Loucy (cell line): ENCODE data around the gene RHBDF2.

Source experiments
- H2AFZ ChIP-seq: fragments of 200-600 bp; sonication (generic); 2 replicates; pipeline ENCODE4 v1.6.0; 2016; ENCODE audit warnings: antibody characterized with exemption, mild to moderate bottlenecking, low read length, moderate library complexity
- H3F3A ChIP-seq: fragments of 200-600 bp; 2 replicates; pipeline ENCODE4 v1.6.0; 2016; ENCODE audit warnings: antibody characterized with exemption, low read depth, mild to moderate bottlenecking
- H3K27me3 ChIP-seq: fragments of 200-600 bp; sonication (generic); 2 replicates; pipeline ENCODE4 v1.6.1; 2014; ENCODE audit warnings: low read length, mild to moderate bottlenecking; ENCODE audit not compliant: insufficient read depth, poor library complexity, severe bottlenecking
- H3K36me3 ChIP-seq: fragments of 200-600 bp; sonication (generic); 2 replicates; pipeline ENCODE4 v1.6.1; 2016; ENCODE audit warnings: low read length; ENCODE audit not compliant: insufficient read depth
- H3K4me1 ChIP-seq: fragments of 200-600 bp; sonication (generic); 2 replicates; pipeline ENCODE4 v1.5.1; 2014; ENCODE audit warnings: low read length, mild to moderate bottlenecking; ENCODE audit not compliant: insufficient read depth, poor library complexity, severe bottlenecking
- H3K4me2 ChIP-seq: fragments of 200-600 bp; sonication (generic); 2 replicates; pipeline ENCODE4 v1.6.0; 2014; ENCODE audit warnings: antibody characterized with exemption, low read length, low read depth, mild to moderate bottlenecking; ENCODE audit not compliant: poor library complexity, severe bottlenecking
- H3K4me3 ChIP-seq: fragments of 200-600 bp; sonication (generic); 2 replicates; pipeline ENCODE4 v1.5.1; 2014; ENCODE audit warnings: low read length, mild to moderate bottlenecking, mixed read lengths; ENCODE audit not compliant: poor library complexity, severe bottlenecking
- H3K79me2 ChIP-seq: fragments of 200-600 bp; sonication (generic); 2 replicates; pipeline ENCODE4 v1.6.1; 2014; ENCODE audit warnings: low read length; ENCODE audit not compliant: insufficient read depth
- H3K9ac ChIP-seq: fragments of 200-600 bp; sonication (generic); 2 replicates; pipeline ENCODE4 v1.6.0; 2014; ENCODE audit warnings: mild to moderate bottlenecking, low read depth, low read length, moderate library complexity; ENCODE audit not compliant: poor library complexity, severe bottlenecking
- H3K9me2 ChIP-seq: fragments of 200-600 bp; sonication (generic); replicated peaks from 2 replicates; pipeline ENCODE4 v1.6.1; 2016; ENCODE audit warnings: low read depth, low read length, mixed read lengths
- H3K9me3 ChIP-seq: fragments of 200-600 bp; sonication (generic); 2 replicates; pipeline ENCODE4 v1.6.1; 2014; ENCODE audit warnings: mild to moderate bottlenecking, antibody characterized with exemption, low read length, low read depth; ENCODE audit not compliant: insufficient read depth
- H4K20me1 ChIP-seq: fragments of 200-600 bp; sonication (generic); 2 replicates; pipeline ENCODE4 v1.6.0; 2014; ENCODE audit warnings: antibody characterized with exemption, low read length, mild to moderate bottlenecking; ENCODE audit not compliant: insufficient read depth, poor library complexity, severe bottlenecking
- CTCF ChIP-seq: fragments of 200-600 bp; sonication (generic); conservative IDR thresholded peaks from 2 replicates; pipeline ENCODE4 v1.5.1; 2014; ENCODE audit warnings: mild to moderate bottlenecking, antibody characterized with exemption, low read length
- EZH2phosphoT487 ChIP-seq: fragments of 200-600 bp; IDR thresholded peaks from 2 replicates; pipeline ENCODE4 v1.6.1; 2018; ENCODE audit warnings: antibody characterized with exemption, mild to moderate bottlenecking, moderate library complexity, borderline replicate concordance

RHBDF2 gene

GRCh38 chr17:76500747-76501017, 541 bp downstream of the RHBDF2 start:
- Histone ChIP-seq H3K36me3 (no peaks in the 10 kb centered on the region), H3K9me2 (no peaks in the 10 kb centered on the region), H3K4me3 (peak overlapping the region; percentile 81), H3K9me3 (no peaks in the 10 kb centered on the region), H3F3A (no peaks in the 10 kb centered on the region), H3K4me1 (peaks cover 28% of the 10 kb centered on the region), H3K9ac (peak overlapping the region; percentile 54), H3K27me3 (no peaks in the 10 kb centered on the region), H4K20me1 (no peaks in the 10 kb centered on the region), H2AFZ (0 out of 2 replicates have a peak overlapping the region, but pooled peaks have one; percentile 88), H3K4me2 (peak overlapping the region; percentile 70), H3K79me2 (no peaks in the 10 kb centered on the region)
- no peak for TF ChIP-seq EZH2phosphoT487
- no peak for TF ChIP-seq CTCF

- no peaks in the 10 kb centered on the region for H3K9me2 ChIP-seq
- no peaks in the 10 kb centered on the region for H3K27me3 ChIP-seq
- peak overlapping the region; percentile 81 for H3K4me3 ChIP-seq
- peak overlapping the region; percentile 54 for H3K9ac ChIP-seq
- H3K36me3 ChIP-seq, result no peaks in the 10 kb centered on the region
- no peaks in the 10 kb centered on the region for H3K79me2 ChIP-seq
- H3K4me2 ChIP-seq, result peak overlapping the region; percentile 70
- peaks cover 28% of the 10 kb centered on the region for H3K4me1 ChIP-seq
- no peaks in the 10 kb centered on the region for H3K9me3 ChIP-seq
- no peak overlapping the region for H2AFZ ChIP-seq
- H3F3A ChIP-seq, result no peaks in the 10 kb centered on the region
- no peaks in the 10 kb centered on the region for H4K20me1 ChIP-seq
- no peak for TF ChIP-seq CTCF
- TF ChIP-seq EZH2phosphoT487, result no peak
These were observed 1.0 kb downstream of the RHBDF2 start for GRCh38 chr17:76500074-76500746.

GRCh38 chr17:76499267-76499667, 2.0 kb downstream of the RHBDF2 start:
- Histone ChIP-seq H4K20me1 (no peaks in the 10 kb centered on the region), H3K36me3 (no peaks in the 10 kb centered on the region), H3K9me3 (no peaks in the 10 kb centered on the region), H3K4me1 (peaks cover 28% of the 10 kb centered on the region), H3K27me3 (no peaks in the 10 kb centered on the region), H2AFZ (no peak overlapping the region), H3K9me2 (no peaks in the 10 kb centered on the region), H3K4me3 (no peak overlapping the region), H3K4me2 (no peak overlapping the region), H3K79me2 (no peaks in the 10 kb centered on the region), H3K9ac (no peak overlapping the region), H3F3A (no peaks in the 10 kb centered on the region)
- TF ChIP-seq CTCF (no peak), EZH2phosphoT487 (no peak)
